H9 (cell line): ENCODE data around the gene GATA2. TPM values are rescaled to one million over a fixed set of nuclear protein-coding genes. Genes with fewer than 3 reads are reported as not detected.

ENCODE experiments used
- DNase-seq: peaks from one replicate; pipeline ENCODE4 v3.0.0-alpha.2; 2017
- H2AFZ ChIP-seq: one replicate; pipeline ENCODE4 v1.6.1; 2013; ENCODE audit warnings: mild to moderate bottlenecking, low read length, control low read depth, moderate library complexity
- H2AK5ac ChIP-seq: 2 replicates; pipeline ENCODE4 v1.6.1; 2013; ENCODE audit warnings: low read length, control low read depth, mixed read lengths; ENCODE audit not compliant: insufficient read length
- H2BK120ac ChIP-seq: one replicate; pipeline ENCODE4 v1.6.1; 2013; ENCODE audit warnings: low read depth, mild to moderate bottlenecking, low read length, control low read depth, inconsistent platforms; ENCODE audit not compliant: poor library complexity, severe bottlenecking
- H2BK12ac ChIP-seq: 2 replicates; pipeline ENCODE4 v1.6.1; 2013; ENCODE audit warnings: low read length, control low read depth, mixed read lengths, low read depth; ENCODE audit not compliant: insufficient read length
- H2BK15ac ChIP-seq: 2 replicates; pipeline ENCODE4 v1.6.1; 2013; ENCODE audit warnings: low read depth, low read length, control low read depth
- H2BK20ac ChIP-seq: one replicate; pipeline ENCODE4 v1.6.1; 2013; ENCODE audit warnings: low read depth, mild to moderate bottlenecking, low read length, control low read depth, inconsistent platforms; ENCODE audit not compliant: poor library complexity, severe bottlenecking
- H2BK5ac ChIP-seq: 2 replicates; pipeline ENCODE4 v1.6.1; 2013; ENCODE audit warnings: low read length, control low read depth, mixed read lengths; ENCODE audit not compliant: insufficient read length
- H3K14ac ChIP-seq: 2 replicates; pipeline ENCODE4 v1.6.1; 2013; ENCODE audit warnings: low read length, control low read depth; ENCODE audit not compliant: insufficient read depth
- H3K18ac ChIP-seq: 2 replicates; pipeline ENCODE4 v1.6.1; 2013; ENCODE audit warnings: low read depth, mild to moderate bottlenecking, mixed read lengths, low read length, control low read depth; ENCODE audit not compliant: insufficient read length
- H3K23ac ChIP-seq: 2 replicates; pipeline ENCODE4 v1.6.1; 2013; ENCODE audit warnings: low read length, control low read depth, mixed read lengths, low read depth; ENCODE audit not compliant: insufficient read length
- H3K23me2 ChIP-seq: 2 replicates; pipeline ENCODE4 v1.6.1; 2013; ENCODE audit warnings: low read depth, mild to moderate bottlenecking, mixed read lengths, low read length, control low read depth; ENCODE audit not compliant: insufficient read length, poor library complexity, severe bottlenecking
- H3K27ac ChIP-seq: 2 replicates; pipeline ENCODE4 v1.5.1; 2013; ENCODE audit warnings: low read length, control low read depth, mixed read lengths, low read depth; ENCODE audit not compliant: insufficient read length
- H3K27me3 ChIP-seq: 2 replicates; pipeline ENCODE4 v1.6.1; 2013; ENCODE audit warnings: low read length, control low read depth, inconsistent platforms; ENCODE audit not compliant: insufficient read depth
- H3K4ac ChIP-seq: 2 replicates; pipeline ENCODE4 v1.6.1; 2013; ENCODE audit warnings: low read depth, mild to moderate bottlenecking, control low read depth, inconsistent platforms, low read length, moderate library complexity
- H3K4me1 ChIP-seq: 2 replicates; pipeline ENCODE4 v1.6.1; 2013; ENCODE audit warnings: low read length, control low read depth, inconsistent platforms; ENCODE audit not compliant: insufficient read depth
- H3K4me2 ChIP-seq: 2 replicates; pipeline ENCODE4 v1.6.1; 2013; ENCODE audit warnings: low read length, control low read depth, mixed read lengths; ENCODE audit not compliant: insufficient read length, insufficient read depth
- H3K56ac ChIP-seq: 2 replicates; pipeline ENCODE4 v1.6.1; 2013; ENCODE audit warnings: low read depth, mild to moderate bottlenecking, mixed read lengths, low read length, control low read depth; ENCODE audit not compliant: insufficient read length
- H3K79me1 ChIP-seq: 2 replicates; pipeline ENCODE4 v1.6.1; 2013; ENCODE audit warnings: low read depth, mild to moderate bottlenecking, moderate library complexity, low read length, control low read depth, inconsistent platforms; ENCODE audit not compliant: insufficient read depth, poor library complexity, severe bottlenecking
- H3K79me2 ChIP-seq: 2 replicates; pipeline ENCODE4 v1.6.1; 2013; ENCODE audit warnings: low read length, control low read depth, inconsistent platforms; ENCODE audit not compliant: insufficient read depth
- H3K9ac ChIP-seq: 2 replicates; pipeline ENCODE4 v1.6.1; 2013; ENCODE audit warnings: low read length, control low read depth, mixed read lengths; ENCODE audit not compliant: insufficient read length; ENCODE audit errors: extremely low read depth
- H3K9me3 ChIP-seq: one replicate; pipeline ENCODE4 v1.6.1; 2013; ENCODE audit warnings: low read depth, low read length, inconsistent platforms; ENCODE audit not compliant: control insufficient read depth
- H3T11ph ChIP-seq: one replicate; pipeline ENCODE4 v1.6.1; 2013; ENCODE audit warnings: mild to moderate bottlenecking, low read length, control low read depth, inconsistent platforms
- H4K20me1 ChIP-seq: one replicate; pipeline ENCODE4 v1.6.1; 2013; ENCODE audit not compliant: control insufficient read depth, insufficient read length, insufficient read depth
- H4K5ac ChIP-seq: 2 replicates; pipeline ENCODE4 v1.6.1; 2013; ENCODE audit warnings: low read depth, mild to moderate bottlenecking, mixed read lengths, low read length, control low read depth; ENCODE audit not compliant: insufficient read length
- H4K8ac ChIP-seq: replicated peaks from 2 replicates; pipeline ENCODE4 v1.6.1; 2013; ENCODE audit warnings: low read length, control low read depth, mixed read lengths, low read depth; ENCODE audit not compliant: insufficient read length
- H4K91ac ChIP-seq: 2 replicates; pipeline ENCODE4 v1.6.1; 2013; ENCODE audit warnings: low read depth, mild to moderate bottlenecking, moderate library complexity, mixed read lengths, low read length, control low read depth; ENCODE audit not compliant: insufficient read length
- H3K27ac Mint-ChIP-seq, 3 experiments: 2 replicates in 2 of 3; 3 replicates in 1 of 3; pipeline ENCODE4 v1.8.0; 2020 to 2021; ENCODE audit warnings: mixed read lengths in 3 of 3, mild to moderate bottlenecking in 1 of 3, moderate library complexity in 1 of 3
- H3K27me3 Mint-ChIP-seq: 2 replicates; pipeline ENCODE4 v1.8.0; 2021; ENCODE audit warnings: low read depth, mild to moderate bottlenecking, moderate library complexity, mixed read lengths
- H3K36me3 Mint-ChIP-seq, 3 experiments: 2 replicates in 2 of 3; 3 replicates in 1 of 3; pipeline ENCODE4 v1.8.0; 2020 to 2021; ENCODE audit warnings: low read depth in 3 of 3, mixed read lengths in 3 of 3; ENCODE audit not compliant: insufficient read depth in 1 of 3
- H3K4me1 Mint-ChIP-seq, 2 experiments: 2 replicates each; pipeline ENCODE4 v1.8.0; 2020; ENCODE audit warnings: mixed read lengths in 2 of 2
- H3K4me3 Mint-ChIP-seq, 2 experiments: 2 replicates in 1 of 2; 3 replicates in 1 of 2; pipeline ENCODE4 v1.8.0; 2020 to 2021; ENCODE audit warnings: mild to moderate bottlenecking in 2 of 2, mixed read lengths in 2 of 2, moderate library complexity in 1 of 2
- H3K9me3 Mint-ChIP-seq, 2 experiments: 2 replicates in 1 of 2; 3 replicates in 1 of 2; pipeline ENCODE4 v1.8.0; 2020; ENCODE audit warnings: mild to moderate bottlenecking in 2 of 2, mixed read lengths in 2 of 2, moderate library complexity in 1 of 2
- WGBS: extraction: QIAGEN DNeasy Blood & Tissue Kit; methylation state at CpG from one replicate; pipeline ENCODE4 v1.1.7; 2013; ENCODE audit warnings: missing lambda C conversion rate, low lambda C conversion rate, mixed read lengths; ENCODE audit not compliant: insufficient read length; ENCODE audit errors: extremely low coverage; 5-methylcytosine and 5-hydroxymethylcytosine counted together
- total RNA-seq: library from RNA; stranded (reverse); gene quantifications from 2 replicates; pipeline ENCODE4 v1.2.1, GENCODE V29; 2021
- TF ChIP-seq, protein P1 (sequence below): fragments of 200-600 bp; sonication (generic); conservative IDR thresholded peaks from 3 replicates; pipeline ENCODE4 v1.8.0; 2021; ENCODE audit warnings: antibody characterized with exemption, mild to moderate bottlenecking

Gene GATA2
- total RNA-seq, 1 experiment from 2014 or later: 1.9 TPM

DNA sequence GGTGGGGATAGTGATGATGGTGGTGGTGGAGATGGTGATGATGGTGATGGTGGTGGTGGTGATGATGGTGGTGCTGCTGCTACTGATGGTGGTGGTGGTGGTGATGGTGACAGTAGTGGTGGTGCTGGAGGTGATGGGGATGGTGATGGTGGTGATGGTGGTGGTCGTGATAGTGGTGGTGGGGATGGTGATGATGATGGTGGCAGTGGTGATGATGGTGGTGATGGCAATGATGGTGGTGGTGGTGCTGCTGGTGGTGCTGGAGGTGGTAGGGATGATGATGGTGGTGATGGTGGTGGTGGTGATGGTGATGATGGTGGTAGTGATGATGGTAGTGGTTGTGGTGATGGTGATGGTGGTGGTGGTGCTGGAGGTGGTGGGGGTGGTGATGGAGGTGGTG is 47.6 kb downstream of the GATA2 start:
- H2BK5ac ChIP-seq: no peak overlapping the region
- WGBS: no CpG with 5 or more reads among the region's 1 CpG
- H2BK15ac ChIP-seq: no peak overlapping the region
- H3K23me2 ChIP-seq: no peaks in the 10 kb centered on the region
- DNase-seq: no peak
- H3K4me1 Mint-ChIP-seq: peaks cover 4 to 5% of the 10 kb centered on the region in 2 experiments
- no peak overlapping the region for H4K8ac ChIP-seq
- peaks cover 5 to 12% of the 10 kb centered on the region in 2 experiments for H3K9me3 Mint-ChIP-seq
- no peak overlapping the region for H2BK20ac ChIP-seq
- H2AFZ ChIP-seq: no peak overlapping the region
- no peak overlapping the region for H2BK120ac ChIP-seq
- peak overlapping the region; percentile 11 for H4K5ac ChIP-seq
- no peak overlapping the region for H3T11ph ChIP-seq
- H3K36me3 Mint-ChIP-seq: no peaks in the 10 kb centered on the region; a peak in 1 of 7 replicates
- H3K4ac ChIP-seq: no peak overlapping the region; the same call in 1 of the 2 replicates
- H3K27ac ChIP-seq: no peak overlapping the region
- H3K4me2 ChIP-seq: no peak overlapping the region
- H4K20me1 ChIP-seq: peaks cover 2% of the 10 kb centered on the region
- no peak overlapping the region for H3K23ac ChIP-seq
- no peak overlapping the region for H3K18ac ChIP-seq
- no peak overlapping the region for H2AK5ac ChIP-seq
- no peaks in the 10 kb centered on the region for H3K79me1 ChIP-seq
- H3K14ac ChIP-seq: no peak overlapping the region
- no peaks in the 10 kb centered on the region for H3K27me3 ChIP-seq
- no peaks in the 10 kb centered on the region for H3K9me3 ChIP-seq
- H3K56ac ChIP-seq: no peak overlapping the region
- no peak overlapping the region for H3K9ac ChIP-seq
- H4K91ac ChIP-seq: no peak overlapping the region
- no peak overlapping the region for H3K4me3 Mint-ChIP-seq
- TF ChIP-seq, protein P1, sequence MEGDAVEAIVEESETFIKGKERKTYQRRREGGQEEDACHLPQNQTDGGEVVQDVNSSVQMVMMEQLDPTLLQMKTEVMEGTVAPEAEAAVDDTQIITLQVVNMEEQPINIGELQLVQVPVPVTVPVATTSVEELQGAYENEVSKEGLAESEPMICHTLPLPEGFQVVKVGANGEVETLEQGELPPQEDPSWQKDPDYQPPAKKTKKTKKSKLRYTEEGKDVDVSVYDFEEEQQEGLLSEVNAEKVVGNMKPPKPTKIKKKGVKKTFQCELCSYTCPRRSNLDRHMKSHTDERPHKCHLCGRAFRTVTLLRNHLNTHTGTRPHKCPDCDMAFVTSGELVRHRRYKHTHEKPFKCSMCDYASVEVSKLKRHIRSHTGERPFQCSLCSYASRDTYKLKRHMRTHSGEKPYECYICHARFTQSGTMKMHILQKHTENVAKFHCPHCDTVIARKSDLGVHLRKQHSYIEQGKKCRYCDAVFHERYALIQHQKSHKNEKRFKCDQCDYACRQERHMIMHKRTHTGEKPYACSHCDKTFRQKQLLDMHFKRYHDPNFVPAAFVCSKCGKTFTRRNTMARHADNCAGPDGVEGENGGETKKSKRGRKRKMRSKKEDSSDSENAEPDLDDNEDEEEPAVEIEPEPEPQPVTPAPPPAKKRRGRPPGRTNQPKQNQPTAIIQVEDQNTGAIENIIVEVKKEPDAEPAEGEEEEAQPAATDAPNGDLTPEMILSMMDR: no peak
- no peak overlapping the region for H2BK12ac ChIP-seq
- no peaks in the 10 kb centered on the region for H3K4me1 ChIP-seq
- no peak overlapping the region for H3K27ac Mint-ChIP-seq
- peaks cover 80% of the 10 kb centered on the region for H3K27me3 Mint-ChIP-seq
- no peaks in the 10 kb centered on the region for H3K79me2 ChIP-seq
